Superior temporal gyrus (tissue), 1 donor: ENCODE results near the gene MID1.

Source experiments
- DNase-seq: peaks from one replicate; pipeline ENCODE4 v3.0.0-alpha.2; 2016; ENCODE audit errors: extremely low spot score

The MID1 gene

GRCh38 chrX:10531927-10532326 lies 88.5 kb downstream of the MID1 start:
- no peak for DNase-seq

GRCh38 chrX:10529344-10529743 lies 91.0 kb downstream of the MID1 start:
- no peak for DNase-seq

- DNase-seq, result no peak
Measured at GRCh38 chrX:10526451-10526850, 93.9 kb downstream of the MID1 start.

- DNase-seq, result no peak
Measured at GRCh38 chrX:10525381-10526120, 94.8 kb downstream of the MID1 start.

- DNase-seq, result no peak
Measured at GRCh38 chrX:10524578-10524977, 95.8 kb downstream of the MID1 start.

GRCh38 chrX:10519761-10520160 lies 100.6 kb downstream of the MID1 start:
- DNase-seq, result no peak

- DNase-seq, result no peak
Measured at GRCh38 chrX:10519278-10519677, 101.1 kb downstream of the MID1 start.

- DNase-seq, result no peak
Measured at GRCh38 chrX:10518073-10518472, 102.3 kb downstream of the MID1 start.

GRCh38 chrX:10516781-10517322 lies 103.5 kb downstream of the MID1 start:
- no peak for DNase-seq

GRCh38 chrX:10514891-10515290 lies 105.5 kb downstream of the MID1 start:
- DNase-seq, result no peak

GRCh38 chrX:10513974-10514373 lies 106.4 kb downstream of the MID1 start:
- DNase-seq, result no peak

- no peak for DNase-seq
Measured at GRCh38 chrX:10512741-10513140, 107.6 kb downstream of the MID1 start.

GRCh38 chrX:10512258-10512657 lies 108.1 kb downstream of the MID1 start:
- DNase-seq, result no peak

- no peak for DNase-seq
Measured at GRCh38 chrX:10509397-10509796, 111.0 kb downstream of the MID1 start.

GRCh38 chrX:10508891-10509290 lies 111.5 kb downstream of the MID1 start:
- DNase-seq, result no peak

- DNase-seq, result no peak
Measured at GRCh38 chrX:10507876-10508275, 112.5 kb downstream of the MID1 start.

- no peak for DNase-seq
Measured at GRCh38 chrX:10507181-10507580, 113.2 kb downstream of the MID1 start.

GRCh38 chrX:10506781-10507180 lies 113.6 kb downstream of the MID1 start:
- DNase-seq, result no peak

- no peak for DNase-seq
Measured at GRCh38 chrX:10505726-10506125, 114.7 kb downstream of the MID1 start.

GRCh38 chrX:10502961-10503360 lies 117.4 kb downstream of the MID1 start:
- no peak for DNase-seq

- no peak for DNase-seq
Measured at GRCh38 chrX:10501611-10502010, 118.8 kb downstream of the MID1 start.

- DNase-seq, result peak; percentile 11
Measured at GRCh38 chrX:10496345-10496965, 123.9 kb downstream of the MID1 start.

- no peak for DNase-seq
Measured at GRCh38 chrX:10495677-10496076, 124.7 kb downstream of the MID1 start.
